SK-N-SH (cell line): Measurements from ENCODE around the gene SLIT1. TPM values are rescaled to one million over a fixed set of nuclear protein-coding genes. Genes with fewer than 3 reads are reported as not detected.

ENCODE experiments used
- CTCF ChIA-PET: fragments of 300-600, 350-600 bp; formaldehyde crosslinking; extraction: SDS; loops from one replicate; lab custom pipeline; 2021; lab: Yijun Ruan, JAX
- POLR2A ChIA-PET: fragments of 350-600 bp; sonication (Branson Sonifier 250); formaldehyde crosslinking; extraction: SDS; loops from one replicate; lab custom pipeline; 2020; ENCODE audit warnings: antibody characterized with exemption, inconsistent platforms; lab: Yijun Ruan, JAX
- DNase-seq: peaks from one replicate; pipeline ENCODE4 v3.0.0; 2012
- H2AFZ ChIP-seq: fragments of 200-600 bp; sonication (generic); 2 replicates; pipeline ENCODE4 v1.8.1; 2016; ENCODE audit warnings: antibody characterized with exemption, mild to moderate bottlenecking, low read depth
- H3F3A ChIP-seq: fragments of 200-600 bp; sonication (generic); replicated peaks from 2 replicates; pipeline ENCODE3; 2016; ENCODE audit warnings: antibody characterized with exemption, mild to moderate bottlenecking; ENCODE audit not compliant: insufficient read depth
- H3K27ac ChIP-seq, 2 experiments: fragments of 200-500 bp in 1 of 2; fragments of 200-600 bp in 1 of 2; sonication (Bioruptor generic) in 1 of 2; sonication (generic), shearing (Covaris generic) in 1 of 2; 2 replicates each; pipeline versions ENCODE4 v1.5.1 to v1.6.1; 2014 to 2016; ENCODE audit warnings: low read depth in 2 of 2, inconsistent platforms in 1 of 2, low read length in 1 of 2, mild to moderate bottlenecking in 1 of 2, mixed read lengths in 1 of 2
- H3K27me3 ChIP-seq: fragments of 200-600 bp; sonication (generic), shearing (Covaris generic); 2 replicates; pipeline ENCODE4 v1.6.1; 2016; ENCODE audit warnings: mixed run types; ENCODE audit not compliant: insufficient read depth
- H3K36me3 ChIP-seq, 2 experiments: fragments of 200-500 bp in 1 of 2; fragments of 200-600 bp in 1 of 2; sonication (Bioruptor generic) in 1 of 2; sonication (generic) in 1 of 2; replicated peaks in 1 of 2; 2 replicates each; pipeline versions ENCODE3 to v1.5.1; 2014 to 2016; ENCODE audit warnings: low read length in 1 of 2, mild to moderate bottlenecking in 1 of 2; ENCODE audit not compliant: insufficient read depth in 2 of 2, control insufficient read depth in 1 of 2
- H3K4me1 ChIP-seq, 2 experiments: fragments of 200-500 bp in 1 of 2; fragments of 200-600 bp in 1 of 2; sonication (Bioruptor generic) in 1 of 2; sonication (generic), shearing (Covaris generic) in 1 of 2; 2 replicates each; pipeline versions ENCODE4 v1.5.1 to v1.6.1; 2014 to 2016; ENCODE audit warnings: low read depth in 1 of 2, low read length in 1 of 2, mixed run types in 1 of 2; ENCODE audit not compliant: insufficient read depth in 2 of 2, control insufficient read depth in 1 of 2
- H3K4me2 ChIP-seq: fragments of 200-600 bp; sonication (generic), shearing (Covaris generic); 2 replicates; pipeline ENCODE4 v1.6.1; 2017; ENCODE audit warnings: mixed run types
- H3K4me3 ChIP-seq, 2 experiments: fragments of 200-500 bp in 1 of 2; fragments of 200-600 bp in 1 of 2; sonication (Bioruptor generic) in 1 of 2; sonication (generic), shearing (Covaris generic) in 1 of 2; 2 replicates each; pipeline versions ENCODE4 v1.5.1 to v1.8.1; 2014 to 2016; ENCODE audit warnings: low read depth in 2 of 2, inconsistent platforms in 1 of 2, low read length in 1 of 2, mild to moderate bottlenecking in 1 of 2, mixed read lengths in 1 of 2, moderate library complexity in 1 of 2
- H3K79me2 ChIP-seq: fragments of 200-600 bp; sonication (generic); 2 replicates; pipeline ENCODE4 v1.8.1; 2017; ENCODE audit warnings: mild to moderate bottlenecking; ENCODE audit not compliant: insufficient read depth
- H3K9ac ChIP-seq: fragments of 200-600 bp; sonication (generic); 2 replicates; pipeline ENCODE4 v1.6.1; 2017; ENCODE audit warnings: mixed run types
- H3K9me2 ChIP-seq: fragments of 200-600 bp; sonication (generic); 2 replicates; pipeline ENCODE4 v1.6.1; 2017; ENCODE audit warnings: mixed run types
- H3K9me3 ChIP-seq: fragments of 200-600 bp; sonication (generic); 2 replicates; pipeline ENCODE4 v1.6.1; 2017; ENCODE audit warnings: mixed run types, mild to moderate bottlenecking, moderate library complexity
- H4K20me1 ChIP-seq: fragments of 200-600 bp; sonication (generic); 2 replicates; pipeline ENCODE4 v1.6.1; 2017; ENCODE audit warnings: mild to moderate bottlenecking, mixed run types; ENCODE audit not compliant: insufficient read depth
- EZH2phosphoT487 ChIP-seq: fragments of 200-600 bp; sonication (generic); IDR thresholded peaks from 2 replicates; pipeline ENCODE4 v1.6.1; 2017; ENCODE audit warnings: low read depth, mixed run types, mild to moderate bottlenecking, antibody characterized with exemption, moderate library complexity, borderline replicate concordance
- FOSL2 ChIP-seq: IDR thresholded peaks from 2 replicates; pipeline ENCODE4 v1.4.0; 2012; ENCODE audit warnings: low read depth, mild to moderate bottlenecking, moderate library complexity, borderline replicate concordance
- FOXJ3 ChIP-seq: sonication (generic); formaldehyde crosslinking; IDR thresholded peaks from 2 replicates; pipeline ENCODE4 v1.5.1; 2020; ENCODE audit warnings: mild to moderate bottlenecking, missing genetic modification reagents
- NFIC ChIP-seq: IDR thresholded peaks from 2 replicates; pipeline ENCODE4 v1.4.0; 2012; ENCODE audit warnings: borderline replicate concordance
- POLR2AphosphoS5 ChIP-seq: IDR thresholded peaks from 2 replicates; pipeline ENCODE4 v1.6.1; 2012; ENCODE audit warnings: low read depth, low read length
- RAD21 ChIP-seq: IDR thresholded peaks from 2 replicates; pipeline ENCODE4 v1.6.1; 2012; ENCODE audit warnings: mild to moderate bottlenecking, low read length
- RCOR1 ChIP-seq: fragments of 150-350 bp; IDR thresholded peaks from 2 replicates; pipeline ENCODE4 v1.6.1; 2017; ENCODE audit warnings: antibody characterized with exemption, low read length
- SMC3 ChIP-seq: IDR thresholded peaks from 2 replicates; pipeline ENCODE4 v1.6.1; 2012; ENCODE audit warnings: low read depth, low read length, improper control_type of control experiment
- TCF12 ChIP-seq: IDR thresholded peaks from 2 replicates; pipeline ENCODE4 v1.4.0; 2012
- TEAD4 ChIP-seq: IDR thresholded peaks from 2 replicates; pipeline ENCODE4 v1.4.0; 2012; ENCODE audit warnings: mild to moderate bottlenecking, borderline replicate concordance; ENCODE audit not compliant: insufficient read depth
- WGBS: methylation state at CpG from one replicate; pipeline ENCODE4 v1.1.6; 2017; ENCODE audit warnings: low lambda C conversion rate; 5-methylcytosine and 5-hydroxymethylcytosine counted together
- polyA plus RNA-seq, 3 experiments: library from polyadenylated mRNA; depleted of rRNA; stranded (reverse); fragments of >200 nt; gene quantifications; 2 replicates each; pipeline ENCODE4 v1.2.3, GENCODE V29; 2012
- TF ChIP-seq, protein P1 (sequence below): IDR thresholded peaks from 2 replicates; pipeline ENCODE4 v1.4.0; 2012; ENCODE audit warnings: low read depth, borderline replicate concordance
- TF ChIP-seq, protein P2 (sequence below): fragments of 150-350 bp; IDR thresholded peaks from 2 replicates; pipeline ENCODE4 v1.6.1; 2016; ENCODE audit warnings: mild to moderate bottlenecking, low read depth, low read length

SLIT1 gene
- polyA plus RNA-seq, 1 of the 3 experiments (the other 2 are of a cell fraction) = 0.05 TPM

DNA sequence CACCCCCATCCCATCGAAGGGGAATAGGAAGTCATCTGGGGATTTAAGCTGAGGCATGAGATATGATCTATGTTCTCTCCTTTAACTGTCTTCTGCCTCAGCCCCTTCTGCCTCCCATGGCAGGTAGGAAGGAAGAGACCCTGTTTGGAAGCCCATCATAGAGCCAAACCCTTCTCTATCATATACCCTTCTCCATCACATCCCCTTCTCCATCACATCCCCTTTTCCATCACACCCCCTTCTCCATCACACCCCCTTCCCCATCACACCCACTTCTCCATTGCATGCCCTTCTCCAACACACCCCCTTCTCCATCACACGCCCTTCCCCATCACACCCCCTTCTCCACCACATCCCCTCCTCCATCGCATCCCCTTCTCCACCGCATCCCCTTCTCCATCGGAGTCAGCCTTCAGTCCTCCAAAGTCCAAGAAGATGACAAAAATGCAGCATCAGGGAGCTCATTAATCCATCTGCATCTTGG is 7.2 kb upstream of the SLIT1 start:
- CTCF ChIA-PET = interaction anchor here (1.0 to 27.2 kb wide), 5 partner anchors 9 to 119 kb away, joined by 3 to 894 read pairs (median 156); partner anchors contain the start of gene SLIT1
- no peaks in the 10 kb centered on the region for H3K9me2 ChIP-seq
- H3K36me3 ChIP-seq = no peaks in the 10 kb centered on the region

DNA sequence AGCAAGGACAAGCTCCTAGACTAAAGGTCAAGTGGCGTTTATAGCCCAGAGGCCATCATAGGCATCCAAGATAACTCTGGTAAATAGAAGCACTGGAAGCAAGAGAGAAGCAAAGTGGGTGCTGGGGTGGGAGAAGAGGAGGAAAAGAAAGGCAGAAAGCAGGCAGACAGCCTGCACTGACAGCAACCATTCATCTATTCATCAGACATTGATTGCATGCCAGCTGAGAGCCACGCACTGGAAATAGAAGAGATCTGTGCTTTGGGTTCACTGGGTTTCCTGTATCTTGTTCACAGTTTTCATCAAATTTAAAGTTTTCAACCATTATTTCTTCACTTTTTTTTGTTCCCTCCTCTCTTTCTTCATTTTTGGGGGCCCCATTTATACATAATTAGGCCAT is 4.7 kb upstream of the SLIT1 start:
- CTCF ChIA-PET = interaction anchor here (0.7 to 27.2 kb wide), 9 partner anchors 8 to 137 kb away, joined by 3 to 460 read pairs (median 3); no protein-coding TSS in a partner anchor
- TF ChIP-seq SMC3 (no peak), TCF12 (no peak), NFIC (no peak), FOXJ3 (CRISPR knock-in tag) (no peak)
- TF ChIP-seq, protein P1, sequence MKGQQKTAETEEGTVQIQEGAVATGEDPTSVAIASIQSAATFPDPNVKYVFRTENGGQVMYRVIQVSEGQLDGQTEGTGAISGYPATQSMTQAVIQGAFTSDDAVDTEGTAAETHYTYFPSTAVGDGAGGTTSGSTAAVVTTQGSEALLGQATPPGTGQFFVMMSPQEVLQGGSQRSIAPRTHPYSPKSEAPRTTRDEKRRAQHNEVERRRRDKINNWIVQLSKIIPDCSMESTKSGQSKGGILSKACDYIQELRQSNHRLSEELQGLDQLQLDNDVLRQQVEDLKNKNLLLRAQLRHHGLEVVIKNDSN = no peak
- Histone ChIP-seq H2AFZ (no peak overlapping the region), H3F3A (no peaks in the 10 kb centered on the region), H3K9me2 (no peaks in the 10 kb centered on the region), H3K9me3 (no peaks in the 10 kb centered on the region), H4K20me1 (no peaks in the 10 kb centered on the region), H3K27ac (no peak overlapping the region), H3K9ac (no peak overlapping the region), H3K27me3 (peaks cover 14% of the 10 kb centered on the region; the same call in 1 of the 2 replicates), H3K4me1 (peaks cover 0 to 9% of the 10 kb centered on the region in 2 experiments; a peak in 1 of 4 replicates), H3K36me3 (no peaks in the 10 kb centered on the region), H3K4me3 (no peak overlapping the region), H3K4me2 (no peak overlapping the region), H3K79me2 (no peaks in the 10 kb centered on the region)
- no peak for DNase-seq
- WGBS = 75% methylated on average over 2 of the region's 2 CpGs
- POLR2A ChIA-PET = no interaction called here

More for the DNA sequence above, 7.2 kb upstream of the SLIT1 start:
- POLR2A ChIA-PET = no interaction called here
- TF ChIP-seq FOSL2 (no peak), RAD21 (no peak), EZH2phosphoT487 (no peak), POLR2AphosphoS5 (no peak), RCOR1 (no peak), TEAD4 (no peak), FOXJ3 (CRISPR knock-in tag) (no peak)
- TF ChIP-seq, protein P2, sequence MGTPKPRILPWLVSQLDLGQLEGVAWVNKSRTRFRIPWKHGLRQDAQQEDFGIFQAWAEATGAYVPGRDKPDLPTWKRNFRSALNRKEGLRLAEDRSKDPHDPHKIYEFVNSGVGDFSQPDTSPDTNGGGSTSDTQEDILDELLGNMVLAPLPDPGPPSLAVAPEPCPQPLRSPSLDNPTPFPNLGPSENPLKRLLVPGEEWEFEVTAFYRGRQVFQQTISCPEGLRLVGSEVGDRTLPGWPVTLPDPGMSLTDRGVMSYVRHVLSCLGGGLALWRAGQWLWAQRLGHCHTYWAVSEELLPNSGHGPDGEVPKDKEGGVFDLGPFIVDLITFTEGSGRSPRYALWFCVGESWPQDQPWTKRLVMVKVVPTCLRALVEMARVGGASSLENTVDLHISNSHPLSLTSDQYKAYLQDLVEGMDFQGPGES = no peak
- Histone ChIP-seq H3K4me1 (peaks cover 0 to 7% of the 10 kb centered on the region in 2 experiments; a peak in 1 of 4 replicates), H3K9ac (no peak overlapping the region), H3K27ac (no peak overlapping the region), H3K27me3 (peaks cover 10% of the 10 kb centered on the region; the same call in 1 of the 2 replicates), H3K9me3 (no peaks in the 10 kb centered on the region), H3F3A (no peaks in the 10 kb centered on the region), H3K4me3 (no peak overlapping the region), H2AFZ (no peak overlapping the region), H3K4me2 (no peak overlapping the region), H4K20me1 (no peaks in the 10 kb centered on the region), H3K79me2 (no peaks in the 10 kb centered on the region)
- no peak for DNase-seq
- WGBS = 75% methylated on average over 5 of the region's 5 CpGs
